Endothelial cell of umbilical vein (primary cell): Measurements from ENCODE around the gene MSL2. TPM values are rescaled to one million over a fixed set of nuclear protein-coding genes. Genes with fewer than 3 reads are reported as not detected.
"Not testable (repeated sequence)": the region's sequence is repeated elsewhere in the genome, so short reads cannot be mapped to it uniquely, and the experiment has no call there.

Experiments used
- BruUV-seq: library from RNA; stranded (reverse); fragments of 400-500 nt; replicated peaks from 2 replicates; lab custom pipeline; 2021; lab: Mats Ljungman, UMichigan
- CTCF ChIA-PET: fragments of 300-600, 350-600 bp; sonication (Branson Sonifier 250); formaldehyde crosslinking; loops from one replicate; lab custom pipeline; 2021; ENCODE audit warnings: antibody characterized with exemption, inconsistent platforms; lab: Charles Lee
- POLR2A ChIA-PET: fragments of 300-600, 350-600 bp; sonication (Branson Sonifier 250); formaldehyde crosslinking; loops from one replicate; lab custom pipeline; 2021; ENCODE audit warnings: antibody characterized with exemption, inconsistent platforms; lab: Charles Lee
- DNase-seq: peaks from one replicate; pipeline ENCODE4 v3.0.0-alpha.2; 2011; ENCODE audit warnings: low read depth, low spot score
- FAIRE-seq: peaks from 2 replicates; lab custom pipeline; 2011; peaks lifted over from hg19 to GRCh38; lab: Jason Lieb, UNC
- H2AFZ ChIP-seq: 2 replicates; pipeline ENCODE4 v1.6.0; 2012; ENCODE audit warnings: low read depth, low read length, control low read depth, inconsistent platforms
- H3K27ac ChIP-seq: 2 replicates; pipeline ENCODE4 v1.5.1; 2011; ENCODE audit warnings: low read depth, mild to moderate bottlenecking, control low read depth, low read length, moderate library complexity; ENCODE audit not compliant: insufficient read depth
- H3K27me3 ChIP-seq, 2 experiments: 2 replicates each; pipeline versions ENCODE4 v1.6.0 to v1.6.1; 2011; ENCODE audit warnings: low read length in 2 of 2, mixed read lengths in 1 of 2; ENCODE audit not compliant: control insufficient read depth in 2 of 2, insufficient read depth in 2 of 2
- H3K36me3 ChIP-seq, 2 experiments: 2 replicates in 1 of 2; 3 replicates in 1 of 2; pipeline ENCODE4 v1.5.1; 2011; ENCODE audit warnings: low read length in 2 of 2, mild to moderate bottlenecking in 1 of 2, moderate library complexity in 1 of 2; ENCODE audit not compliant: control insufficient read depth in 2 of 2, insufficient read depth in 2 of 2; ENCODE audit errors: extremely low read depth in 1 of 2
- H3K4me1 ChIP-seq: 3 replicates; pipeline ENCODE4 v1.5.1; 2011; ENCODE audit warnings: mild to moderate bottlenecking, low read length; ENCODE audit not compliant: control insufficient read depth, insufficient read depth; ENCODE audit errors: extremely low read depth
- H3K4me2 ChIP-seq: 2 replicates; pipeline ENCODE4 v1.6.1; 2011; ENCODE audit warnings: low read length, control low read depth, mixed read lengths; ENCODE audit not compliant: insufficient read depth
- H3K4me3 ChIP-seq, 3 experiments: fragments of 200-600 bp in 1 of 3; sonication (generic), shearing (Covaris generic) in 1 of 3; replicated peaks in 1 of 3; 2 replicates each; pipeline ENCODE4 v1.5.1; 2011 to 2016; ENCODE audit warnings: control low read depth in 3 of 3, low read length in 3 of 3, mild to moderate bottlenecking in 2 of 3, inconsistent platforms in 1 of 3, low read depth in 1 of 3, moderate library complexity in 1 of 3; ENCODE audit not compliant: insufficient read depth in 1 of 3
- H3K79me2 ChIP-seq: 2 replicates; pipeline ENCODE4 v1.6.0; 2012; ENCODE audit warnings: low read length, inconsistent platforms; ENCODE audit not compliant: control insufficient read depth, insufficient read depth
- H3K9ac ChIP-seq: replicated peaks from 2 replicates; pipeline ENCODE3; 2011; ENCODE audit warnings: low read length, control low read depth; ENCODE audit not compliant: insufficient read depth; ENCODE audit errors: extremely low read depth
- H3K9me1 ChIP-seq: replicated peaks from 3 replicates; pipeline ENCODE4 v1.6.0; 2011; ENCODE audit warnings: mild to moderate bottlenecking, low read length; ENCODE audit not compliant: control insufficient read depth, insufficient read depth; ENCODE audit errors: extremely low read depth
- H3K9me3 ChIP-seq: replicated peaks from 2 replicates; pipeline ENCODE4 v1.5.1; 2012; ENCODE audit warnings: low read length, inconsistent platforms; ENCODE audit not compliant: control insufficient read depth, insufficient read depth
- H4K20me1 ChIP-seq: replicated peaks from 2 replicates; pipeline ENCODE3; 2011; ENCODE audit warnings: mild to moderate bottlenecking, low read length; ENCODE audit not compliant: control insufficient read depth, insufficient read depth; ENCODE audit errors: extremely low read depth
- EZH2 ChIP-seq: IDR thresholded peaks from 2 replicates; pipeline ENCODE4 v1.6.1; 2012; ENCODE audit warnings: borderline replicate concordance, low read depth, mild to moderate bottlenecking, moderate library complexity, low read length, inconsistent platforms; ENCODE audit not compliant: severe bottlenecking
- FOS ChIP-seq: IDR thresholded peaks from 2 replicates; pipeline ENCODE4 v1.6.1; 2011; ENCODE audit warnings: mild to moderate bottlenecking, low read length, moderate library complexity, borderline replicate concordance; ENCODE audit not compliant: insufficient read depth
- GATA2 ChIP-seq: IDR thresholded peaks from 2 replicates; pipeline ENCODE4 v1.7.0; 2011; ENCODE audit warnings: low read depth, mild to moderate bottlenecking, moderate library complexity, mixed read lengths, low read length; ENCODE audit not compliant: insufficient read length, insufficient read depth
- JUN ChIP-seq: IDR thresholded peaks from 2 replicates; pipeline ENCODE4 v1.6.1; 2011; ENCODE audit warnings: borderline replicate concordance, low read depth; ENCODE audit not compliant: insufficient read length, insufficient read depth
- MYC ChIP-seq: IDR thresholded peaks from one replicate; pipeline ENCODE4 v1.6.1; 2011; ENCODE audit warnings: mild to moderate bottlenecking, low read depth, low read length
- POLR2A ChIP-seq: IDR thresholded peaks from 2 replicates; pipeline ENCODE4 v1.6.1; 2012; ENCODE audit warnings: low read depth, mild to moderate bottlenecking, control low read depth, low read length
- POLR2AphosphoS5 ChIP-seq: IDR thresholded peaks from 2 replicates; pipeline ENCODE4 v1.6.1; 2012; ENCODE audit warnings: low read depth, mild to moderate bottlenecking, control low read depth, low read length, moderate library complexity; ENCODE audit not compliant: insufficient read depth
- dilution Hi-C: fragments of 300-500 bp; cut with MboI; formaldehyde crosslinking; loops from one replicate; pipeline ENCODE4 v1.15.0; 2019; ENCODE audit warnings: low sequenced_read_pairs; ENCODE audit not compliant: extremely low pct_ligation_motif_present
- intact Hi-C: fragments of 100-400 bp; cut with micrococcal nuclease; formaldehyde crosslinking; loops from one replicate; pipeline ENCODE4 v1.10.0; 2022
- polyA plus RNA-seq, 4 experiments: library from polyadenylated mRNA; depleted of rRNA in 3 of 4; stranded (reverse) in 3 of 4; unstranded in 1 of 4; fragments of >200 nt; gene quantifications; 2 replicates each; pipeline versions ENCODE4 v1.2.1 to v1.2.3, GENCODE V29; 2011 to 2012; ENCODE audit warnings: missing spikeins in 1 of 4
- total RNA-seq: library from RNA; stranded (reverse); gene quantifications from 2 replicates; pipeline ENCODE4 v1.2.3, GENCODE V29; 2021
- TF ChIP-seq, protein P1 (sequence below), 2 donors: IDR thresholded peaks; 1 replicate in 1 of 2; 2 replicates in 1 of 2; pipeline ENCODE4 v1.5.1; 2011; ENCODE audit warnings: low read length in 2 of 2, mild to moderate bottlenecking in 2 of 2, moderate library complexity in 2 of 2, control low read depth in 1 of 2, inconsistent platforms in 1 of 2, low read depth in 1 of 2; ENCODE audit not compliant: insufficient read depth in 1 of 2; ENCODE audit errors: extremely low read depth in 1 of 2
- TF ChIP-seq, protein P2 (sequence below): IDR thresholded peaks from 2 replicates; pipeline ENCODE4 v1.6.1; 2011; ENCODE audit not compliant: insufficient read depth, insufficient read length

The MSL2 gene
- total and polyA plus RNA-seq, 2 donors (not counting 3 experiments of a cell fraction or from before 2014, with no cell fraction given) = 6.7 to 21.9 TPM

DNA sequence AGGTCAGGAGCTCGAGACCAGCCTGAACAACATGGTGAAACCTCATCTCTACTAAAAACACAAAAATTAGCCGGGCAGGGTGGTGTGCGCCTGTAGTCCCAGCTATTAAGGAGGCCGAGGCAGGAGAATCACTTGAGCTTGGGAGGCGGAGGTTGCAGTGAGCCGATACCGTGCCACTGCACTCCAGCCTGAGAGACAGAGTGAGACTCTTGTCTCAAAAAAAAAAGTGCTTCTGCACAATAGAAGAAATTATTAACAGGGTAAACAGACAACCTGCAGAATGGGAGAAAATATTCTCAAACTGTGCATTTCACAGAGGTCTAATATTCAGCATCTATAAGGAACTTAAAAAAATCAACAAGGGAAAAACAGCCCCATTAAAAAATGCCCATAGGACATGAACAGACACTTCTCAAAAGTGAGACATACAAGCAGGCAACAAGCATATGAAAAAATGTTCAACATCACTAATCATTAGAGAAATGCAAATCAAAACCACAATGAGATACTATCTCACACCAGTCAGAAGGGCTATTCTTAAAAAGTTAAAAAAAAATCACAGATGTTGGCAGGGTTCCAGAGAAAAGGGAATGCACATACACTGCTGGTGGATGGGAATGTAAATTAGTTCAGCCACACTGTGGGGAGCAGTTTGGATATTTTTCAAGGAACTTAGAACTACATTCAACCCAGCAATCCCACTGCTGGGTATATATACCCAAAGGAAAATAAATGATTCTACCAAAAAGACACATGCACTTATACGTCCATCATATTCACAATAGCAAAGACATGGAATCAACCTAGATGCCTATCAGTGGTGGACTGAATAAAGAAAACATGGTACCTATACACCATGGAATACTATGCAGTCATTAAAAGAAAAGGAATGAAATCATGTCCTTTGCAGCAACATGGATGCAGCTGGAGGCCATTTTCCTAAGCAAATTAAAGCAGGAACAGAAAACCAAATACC is 75.5 kb downstream of the MSL2 start:
- Histone ChIP-seq H3K9me3 (no peaks in the 10 kb centered on the region), H4K20me1 (no peaks in the 10 kb centered on the region), H3K4me1 (no peaks in the 10 kb centered on the region), H3K27me3 (no peaks in the 10 kb centered on the region), H2AFZ (no peak overlapping the region), H3K36me3 (no peaks in the 10 kb centered on the region), H3K4me2 (no peak overlapping the region), H3K27ac (no peak overlapping the region), H3K79me2 (no peaks in the 10 kb centered on the region), H3K4me3 (no peak overlapping the region), H3K9me1 (no peaks in the 10 kb centered on the region), H3K9ac (no peak overlapping the region)
- intact Hi-C loops = no loop called here
- BruUV-seq = no TSS peak
- DNase-seq (no peak), FAIRE-seq (no peak)
- POLR2A ChIA-PET = no interaction called here
- dilution Hi-C loops = no loop called here
- TF ChIP-seq EZH2 (no peak), GATA2 (no peak), POLR2A (no peak), POLR2AphosphoS5 (no peak), JUN (no peak), MYC (no peak), FOS (no peak)
- TF ChIP-seq, protein P1, sequence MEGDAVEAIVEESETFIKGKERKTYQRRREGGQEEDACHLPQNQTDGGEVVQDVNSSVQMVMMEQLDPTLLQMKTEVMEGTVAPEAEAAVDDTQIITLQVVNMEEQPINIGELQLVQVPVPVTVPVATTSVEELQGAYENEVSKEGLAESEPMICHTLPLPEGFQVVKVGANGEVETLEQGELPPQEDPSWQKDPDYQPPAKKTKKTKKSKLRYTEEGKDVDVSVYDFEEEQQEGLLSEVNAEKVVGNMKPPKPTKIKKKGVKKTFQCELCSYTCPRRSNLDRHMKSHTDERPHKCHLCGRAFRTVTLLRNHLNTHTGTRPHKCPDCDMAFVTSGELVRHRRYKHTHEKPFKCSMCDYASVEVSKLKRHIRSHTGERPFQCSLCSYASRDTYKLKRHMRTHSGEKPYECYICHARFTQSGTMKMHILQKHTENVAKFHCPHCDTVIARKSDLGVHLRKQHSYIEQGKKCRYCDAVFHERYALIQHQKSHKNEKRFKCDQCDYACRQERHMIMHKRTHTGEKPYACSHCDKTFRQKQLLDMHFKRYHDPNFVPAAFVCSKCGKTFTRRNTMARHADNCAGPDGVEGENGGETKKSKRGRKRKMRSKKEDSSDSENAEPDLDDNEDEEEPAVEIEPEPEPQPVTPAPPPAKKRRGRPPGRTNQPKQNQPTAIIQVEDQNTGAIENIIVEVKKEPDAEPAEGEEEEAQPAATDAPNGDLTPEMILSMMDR (IDR thresholded peaks at IDR 0.05; ENCODE audit: extremely low read depth in 1 of 2, insufficient read depth in 1 of 2, low read depth in 1 of 2, low read length in 2 of 2) = no peak
- TF ChIP-seq, protein P2, sequence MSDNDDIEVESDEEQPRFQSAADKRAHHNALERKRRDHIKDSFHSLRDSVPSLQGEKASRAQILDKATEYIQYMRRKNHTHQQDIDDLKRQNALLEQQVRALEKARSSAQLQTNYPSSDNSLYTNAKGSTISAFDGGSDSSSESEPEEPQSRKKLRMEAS = no peak
- CTCF ChIA-PET = no interaction called here

DNA sequence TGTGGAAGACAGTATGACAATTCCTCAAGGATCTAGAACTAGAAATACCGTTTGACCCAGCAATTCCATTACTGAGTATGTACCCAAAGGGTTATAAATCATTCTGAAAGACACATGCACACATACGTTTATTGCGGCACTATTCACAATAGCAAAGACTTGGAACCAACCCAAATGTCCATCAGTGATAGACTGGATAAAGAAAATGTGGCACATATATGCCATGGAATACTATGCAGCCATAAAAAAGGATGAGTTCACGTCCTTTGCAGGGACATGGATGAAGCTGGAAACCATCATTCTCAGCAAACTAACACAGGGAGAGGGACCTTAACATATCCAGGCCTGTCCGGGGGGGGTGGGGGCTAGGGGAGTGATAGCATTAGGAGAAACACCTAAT is 76.4 kb downstream of the MSL2 start:
- H3K27me3 ChIP-seq, FAIRE-seq, H4K20me1 ChIP-seq, H3K4me2 ChIP-seq, POLR2A ChIA-PET, H3K27ac ChIP-seq, H3K4me1 ChIP-seq, H3K9me3 ChIP-seq, H2AFZ ChIP-seq, H3K9me1 ChIP-seq, BruUV-seq, H3K36me3 ChIP-seq, H3K79me2 ChIP-seq, H3K9ac ChIP-seq, intact Hi-C loops, dilution Hi-C loops, CTCF ChIA-PET, H3K4me3 ChIP-seq, DNase-seq: not testable (repeated sequence)
